Measurements from ENCODE around the gene XRCC4.

XRCC4 gene

DNA sequence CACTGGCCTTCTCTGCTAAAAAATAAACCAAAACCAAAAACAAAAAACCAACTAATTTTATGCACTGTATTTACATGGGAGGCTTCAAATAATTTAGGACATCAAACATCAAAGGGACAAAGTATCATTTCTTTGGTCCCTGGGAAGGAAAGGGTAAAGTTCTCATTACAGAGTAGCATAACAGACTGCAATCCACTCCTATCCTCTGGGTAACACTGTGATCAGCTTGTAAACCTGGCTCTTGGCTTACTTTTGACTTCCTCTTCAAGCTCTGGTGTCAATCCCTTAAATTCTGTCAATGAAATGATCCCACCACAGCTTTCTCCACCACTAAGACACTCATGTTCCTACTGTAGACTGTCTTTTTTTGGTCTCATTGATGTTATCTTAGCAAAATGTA lies 324.4 kb downstream of the XRCC4 start:
- peak overlapping the region in 1 of 21 experiments; percentile 18 for H3K27ac ChIP-seq

More for the DNA sequence above, 324.4 kb downstream of the XRCC4 start:
- no peak overlapping the region for H3K4me3 ChIP-seq

Data from skin epidermis (tissue), 12 donors.